Measurements from ENCODE around the gene EZH2. TPM values are rescaled to one million over a fixed set of nuclear protein-coding genes. Genes with fewer than 3 reads are reported as not detected.
A peak's percentile ranks its signal among the peaks of the same experiment; 100 is the strongest.

Gene EZH2
- total and polyA plus RNA-seq, 12 donors: 0.53 to 4.6 (median 1.4) TPM

DNA sequence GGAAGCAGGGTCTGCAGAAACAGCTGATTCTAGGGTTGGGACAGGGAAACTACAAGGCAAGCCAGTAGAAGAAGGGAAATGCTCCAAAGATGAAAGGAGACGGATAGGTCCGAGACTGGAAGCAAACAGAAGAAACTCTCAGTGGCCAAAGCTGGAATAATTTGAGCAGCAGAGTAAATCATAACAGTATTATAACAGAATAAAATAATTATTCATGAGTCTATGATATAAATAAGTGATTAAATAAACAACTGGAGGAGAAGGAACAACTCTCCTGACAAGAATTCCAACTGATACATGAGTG is 27.6 kb downstream of the EZH2 start:
- TF ChIP-seq, protein P1, sequence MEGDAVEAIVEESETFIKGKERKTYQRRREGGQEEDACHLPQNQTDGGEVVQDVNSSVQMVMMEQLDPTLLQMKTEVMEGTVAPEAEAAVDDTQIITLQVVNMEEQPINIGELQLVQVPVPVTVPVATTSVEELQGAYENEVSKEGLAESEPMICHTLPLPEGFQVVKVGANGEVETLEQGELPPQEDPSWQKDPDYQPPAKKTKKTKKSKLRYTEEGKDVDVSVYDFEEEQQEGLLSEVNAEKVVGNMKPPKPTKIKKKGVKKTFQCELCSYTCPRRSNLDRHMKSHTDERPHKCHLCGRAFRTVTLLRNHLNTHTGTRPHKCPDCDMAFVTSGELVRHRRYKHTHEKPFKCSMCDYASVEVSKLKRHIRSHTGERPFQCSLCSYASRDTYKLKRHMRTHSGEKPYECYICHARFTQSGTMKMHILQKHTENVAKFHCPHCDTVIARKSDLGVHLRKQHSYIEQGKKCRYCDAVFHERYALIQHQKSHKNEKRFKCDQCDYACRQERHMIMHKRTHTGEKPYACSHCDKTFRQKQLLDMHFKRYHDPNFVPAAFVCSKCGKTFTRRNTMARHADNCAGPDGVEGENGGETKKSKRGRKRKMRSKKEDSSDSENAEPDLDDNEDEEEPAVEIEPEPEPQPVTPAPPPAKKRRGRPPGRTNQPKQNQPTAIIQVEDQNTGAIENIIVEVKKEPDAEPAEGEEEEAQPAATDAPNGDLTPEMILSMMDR (IDR thresholded peaks at IDR 0.05): peak in 2 of 9 donors; percentile 8 to 32
- ATAC-seq: no peak
- Histone ChIP-seq H3K9me3 (no peaks in the 10 kb centered on the region), H3K36me3 (no peaks in the 10 kb centered on the region), H3K27ac (no peak overlapping the region), H3K4me3 (no peak overlapping the region), H3K27me3 (no peaks in the 10 kb centered on the region), H3K4me1 (peaks cover 0 to 9% (median 0%) of the 10 kb centered on the region in 9 donors)
- WGBS, 2 donors: 83 to 86% methylated on average over 2 of the region's 2 CpGs
- intact Hi-C loops (cut with DNase I): loop anchor here in 4 of 10 donors (2.0 to 10.0 kb wide), 4 partner anchors 106 to 272 kb away; no protein-coding TSS in a partner anchor
- DNase-seq: no peak

GRCh38 chr7:148854983-148855382 is 29.1 kb downstream of the EZH2 start:
- Histone ChIP-seq H3K4me3 (no peak overlapping the region), H3K36me3 (no peaks in the 10 kb centered on the region), H3K27ac (no peak overlapping the region), H3K9me3 (no peaks in the 10 kb centered on the region), H3K4me1 (peaks cover 0 to 9% (median 0%) of the 10 kb centered on the region in 9 donors), H3K27me3 (no peaks in the 10 kb centered on the region)
- no peak for DNase-seq
- ATAC-seq: no peak
- intact Hi-C loops (cut with DNase I): loop anchor here in 3 of 10 donors (5.0 to 10.0 kb wide), 3 partner anchors 107 to 270 kb away; no protein-coding TSS in a partner anchor
- TF ChIP-seq, protein P1 (IDR thresholded peaks at IDR 0.05): no peak
- WGBS, 2 donors: 95 to 97% methylated on average over 1 of the region's 1 CpG

DNA sequence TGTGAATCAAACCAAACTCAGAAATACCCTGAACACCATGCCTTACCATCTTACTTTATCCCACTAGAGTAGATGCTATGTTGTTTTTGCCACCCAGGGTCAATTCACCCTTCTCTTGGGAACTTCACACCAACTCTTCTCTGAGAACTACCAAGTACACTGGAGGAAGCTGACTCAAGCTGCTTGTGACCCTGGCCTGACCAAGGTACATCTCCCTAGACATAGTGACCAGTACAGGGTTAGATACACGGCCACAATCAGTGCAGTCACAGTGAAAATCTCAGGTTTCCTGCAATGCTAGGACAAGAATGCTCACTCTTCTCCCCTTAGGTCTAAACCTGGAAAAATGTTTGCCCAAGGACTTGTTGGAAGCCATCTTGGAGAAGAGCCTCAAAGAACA is 31.8 kb downstream of the EZH2 start:
- Histone ChIP-seq H3K27ac (no peak overlapping the region), H3K9me3 (no peaks in the 10 kb centered on the region), H3K4me1 (peaks cover 0 to 13% (median 0%) of the 10 kb centered on the region in 9 donors), H3K36me3 (no peaks in the 10 kb centered on the region), H3K27me3 (no peaks in the 10 kb centered on the region), H3K4me3 (no peak overlapping the region)
- 77 to 96% methylated on average over 1 of the region's 1 CpG for WGBS, 2 donors
- no peak for ATAC-seq
- TF ChIP-seq, protein P1 (IDR thresholded peaks at IDR 0.05): no peak
- no peak for DNase-seq
- intact Hi-C loops (cut with DNase I): loop anchor here in 2 of 10 donors (10.0 kb wide), 2 partner anchors 113 to 267 kb away; no protein-coding TSS in a partner anchor

GRCh38 chr7:148850564-148850963 is 33.5 kb downstream of the EZH2 start:
- Histone ChIP-seq H3K9me3 (no peaks in the 10 kb centered on the region), H3K4me1 (peaks cover 0 to 8% (median 0%) of the 10 kb centered on the region in 9 donors), H3K4me3 (no peak overlapping the region), H3K27ac (no peak overlapping the region), H3K36me3 (no peaks in the 10 kb centered on the region), H3K27me3 (no peaks in the 10 kb centered on the region)
- intact Hi-C loops (cut with DNase I): loop anchor here in 2 of 10 donors (10.0 kb wide), 2 partner anchors 114 to 266 kb away; no protein-coding TSS in a partner anchor
- DNase-seq: no peak
- WGBS, 2 donors: 91 to 95% methylated on average over 5 of the region's 5 CpGs
- ATAC-seq: no peak
- TF ChIP-seq, protein P1 (IDR thresholded peaks at IDR 0.05): no peak
